Stimulated activated CD8-positive, alpha-beta memory T cell treated with anti-CD3 and anti-CD28 coated beads, Interleukin-15, amount 100 ng/mL, for 4 hours (primary cell): Measurements from ENCODE around the gene ZBP1.

ENCODE experiments used
- DNase-seq, 2 donors: peaks; one replicate each; pipeline ENCODE4 v3.0.0-alpha.2; 2020; ENCODE audit warnings: low read depth in 2 of 2

The ZBP1 gene

DNA sequence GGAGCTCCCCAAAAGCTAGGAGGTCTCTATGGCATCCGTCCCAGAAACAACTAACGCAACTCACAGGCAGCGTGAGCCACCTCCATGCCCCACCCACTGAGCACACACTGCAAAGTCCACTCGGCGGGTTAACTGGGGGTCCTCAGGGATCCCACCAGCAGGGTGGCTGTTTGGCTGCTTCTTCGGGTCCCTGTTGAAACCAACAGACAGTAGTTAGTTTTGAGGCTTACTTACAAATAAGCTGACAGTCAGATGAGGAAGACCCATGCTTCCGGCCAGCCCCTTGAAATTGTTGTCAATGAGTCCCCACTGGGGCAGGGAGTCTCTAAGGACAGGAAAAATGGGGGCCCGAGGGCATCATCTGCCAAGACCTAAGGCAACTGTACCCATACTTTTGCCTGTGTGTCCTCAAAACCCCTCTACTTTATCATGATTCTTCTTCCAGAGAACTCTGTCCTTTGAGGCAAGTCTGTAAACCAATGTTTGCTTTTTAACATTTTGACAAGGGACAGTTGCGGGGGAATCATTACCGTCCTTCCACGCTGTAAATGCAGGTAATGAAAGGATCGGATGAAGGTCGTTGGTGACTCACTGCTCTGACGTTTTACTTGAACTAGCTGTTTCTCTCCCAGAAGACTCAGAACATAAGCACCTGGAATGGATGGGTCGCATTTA, 61.5 kb downstream of the ZBP1 start:
- DNase-seq: no peak

DNA sequence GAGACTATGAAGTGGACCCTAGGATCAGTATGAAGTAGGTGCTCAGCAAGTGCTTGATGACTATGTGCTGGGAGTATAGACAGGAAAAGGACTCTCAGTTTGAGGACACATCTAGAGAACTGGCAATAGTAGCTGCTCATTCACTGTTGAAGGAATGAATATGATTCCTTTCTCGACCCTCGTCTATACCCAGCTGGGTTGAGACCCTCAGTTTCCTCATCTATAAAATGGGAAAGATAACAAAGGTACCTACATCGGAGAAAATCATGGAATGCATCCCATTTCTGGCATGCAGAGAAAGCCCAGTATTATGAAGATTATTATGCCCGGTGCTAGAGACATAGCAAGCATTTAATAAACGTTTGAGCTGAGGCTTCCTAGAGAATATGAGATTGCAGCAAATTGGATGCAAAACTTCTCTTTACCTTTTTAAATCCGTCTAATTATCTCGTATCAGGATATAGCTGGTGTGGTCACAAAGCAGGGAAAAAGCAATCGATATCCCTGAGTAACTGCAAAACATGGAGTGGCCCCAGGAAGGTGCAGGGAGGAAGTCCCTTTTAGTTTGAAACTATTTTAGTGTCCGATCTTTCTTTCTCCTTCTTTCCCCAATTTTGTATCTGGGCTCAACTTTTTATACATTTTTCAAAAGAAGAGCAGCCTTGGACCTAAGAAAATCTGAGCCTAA, 62.2 kb downstream of the ZBP1 start:
- no peak for DNase-seq

DNA sequence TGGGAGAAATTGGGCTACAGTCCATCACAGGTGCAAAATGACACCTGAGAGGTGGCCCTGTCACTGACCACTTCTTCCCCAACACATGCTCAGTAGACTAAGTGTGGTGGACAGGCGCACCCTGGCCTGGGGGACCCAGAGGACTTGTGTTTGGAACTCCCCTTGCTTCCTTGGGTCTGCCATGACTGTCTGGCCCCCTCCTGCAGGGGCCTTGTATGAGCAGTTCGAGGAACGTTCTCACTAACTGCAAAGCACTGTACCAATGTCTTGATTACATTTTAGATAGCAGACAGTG, 63.3 kb downstream of the ZBP1 start:
- no peak for DNase-seq

DNA sequence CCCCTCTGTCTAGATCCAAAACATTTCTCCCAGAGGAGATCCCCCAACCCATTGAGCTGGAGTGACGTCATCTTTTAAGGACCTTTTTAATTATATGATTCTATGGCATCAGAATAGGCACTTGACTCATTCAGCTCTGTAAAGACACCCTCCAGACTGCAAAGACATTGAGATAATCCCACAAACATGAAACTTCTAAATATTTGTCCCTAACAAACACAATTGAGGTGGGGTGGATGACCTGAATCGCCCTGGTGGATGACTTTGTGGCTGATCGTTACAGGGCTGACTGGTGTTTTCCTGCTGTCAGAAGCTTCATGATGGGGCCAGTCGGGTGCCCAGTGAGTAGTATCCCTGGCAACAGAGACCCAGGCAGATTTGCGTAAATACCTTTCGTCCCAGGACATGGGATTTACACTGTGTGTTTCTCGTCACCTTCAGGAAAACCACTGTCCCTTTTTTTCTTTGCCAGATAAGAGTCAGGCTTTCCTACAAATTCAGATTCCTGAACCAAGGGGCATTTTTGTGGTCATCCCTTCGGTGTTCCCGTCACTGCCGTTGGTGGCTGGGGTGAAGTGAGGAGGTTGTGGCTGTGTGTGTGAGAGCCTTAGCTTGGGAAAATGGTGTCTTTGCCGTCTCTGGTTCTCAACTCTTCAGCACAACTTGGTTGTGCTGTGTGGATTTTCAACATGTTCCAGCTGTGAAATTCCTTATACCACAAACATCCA, 64.6 kb downstream of the ZBP1 start:
- no peak for DNase-seq
